Liver (tissue), 9 donors: ENCODE data around the gene UMPS. TPM values are rescaled to one million over a fixed set of nuclear protein-coding genes. Genes with fewer than 3 reads are reported as not detected.

ENCODE experiments used
- DNase-seq: peaks from one replicate; pipeline ENCODE4 v3.0.0-alpha.2; 2017; ENCODE audit warnings: low spot score
- H3K27ac ChIP-seq, 2 donors: one replicate each; pipeline ENCODE4 v1.7.0; 2013; ENCODE audit warnings: inconsistent platforms in 2 of 2, low read length in 2 of 2, control low read depth in 1 of 2, low read depth in 1 of 2, mild to moderate bottlenecking in 1 of 2
- H3K27me3 ChIP-seq, 4 donors: one replicate each; pipeline versions ENCODE4 v1.6.1 to v1.7.0; 2013; ENCODE audit warnings: low read length in 3 of 4, inconsistent platforms in 1 of 4, mild to moderate bottlenecking in 1 of 4, moderate library complexity in 1 of 4; ENCODE audit not compliant: control insufficient read depth in 4 of 4, insufficient read depth in 4 of 4
- H3K36me3 ChIP-seq, 4 donors: one replicate each; pipeline versions ENCODE4 v1.6.1 to v1.7.0; 2013; ENCODE audit warnings: low read length in 3 of 4, mild to moderate bottlenecking in 3 of 4, low read depth in 1 of 4, moderate library complexity in 1 of 4; ENCODE audit not compliant: control insufficient read depth in 4 of 4, insufficient read depth in 3 of 4
- H3K4me1 ChIP-seq, 4 donors: one replicate each; pipeline versions ENCODE4 v1.6.1 to v1.7.0; 2013; ENCODE audit warnings: low read length in 3 of 4, mild to moderate bottlenecking in 3 of 4, moderate library complexity in 1 of 4; ENCODE audit not compliant: control insufficient read depth in 4 of 4, insufficient read depth in 4 of 4
- H3K4me3 ChIP-seq, 3 donors: one replicate each; pipeline versions ENCODE4 v1.6.1 to v1.7.0; 2013; ENCODE audit warnings: low read length in 3 of 3, control low read depth in 1 of 3, low read depth in 1 of 3, mild to moderate bottlenecking in 1 of 3
- H3K9ac ChIP-seq, 2 donors: one replicate each; pipeline ENCODE4 v1.7.0; 2013; ENCODE audit warnings: low read length in 2 of 2, mild to moderate bottlenecking in 2 of 2, moderate library complexity in 2 of 2, control low read depth in 1 of 2, low read depth in 1 of 2
- H3K9me3 ChIP-seq, 4 donors: one replicate each; pipeline versions ENCODE4 v1.6.1 to v1.7.0; 2013; ENCODE audit warnings: low read length in 3 of 4; ENCODE audit not compliant: control insufficient read depth in 4 of 4
- ATF3 ChIP-seq: IDR thresholded peaks from 2 replicates; pipeline ENCODE4 v1.6.1; 2016; ENCODE audit warnings: antibody characterized with exemption
- CTCF ChIP-seq: fragments of 150-350 bp; IDR thresholded peaks from 2 replicates; pipeline ENCODE4 v1.5.1; 2017; ENCODE audit warnings: improper control_type of control experiment, low read depth, low read length; ENCODE audit not compliant: missing input control
- EGR1 ChIP-seq, 2 donors: IDR thresholded peaks; 2 replicates each; pipeline ENCODE4 v1.6.1; 2016 to 2018; ENCODE audit warnings: antibody characterized with exemption in 2 of 2, low read depth in 2 of 2
- FOXA1 ChIP-seq: IDR thresholded peaks from 2 replicates; pipeline ENCODE4 v1.6.1; 2016; ENCODE audit warnings: antibody characterized with exemption
- FOXA2 ChIP-seq: IDR thresholded peaks from 2 replicates; pipeline ENCODE4 v1.6.1; 2016; ENCODE audit warnings: antibody characterized with exemption
- GABPA ChIP-seq, 2 donors: IDR thresholded peaks in 1 of 2; conservative IDR thresholded peaks in 1 of 2; 2 replicates each; pipeline ENCODE4 v1.6.1; 2016; ENCODE audit warnings: antibody characterized with exemption in 2 of 2, mild to moderate bottlenecking in 1 of 2, moderate library complexity in 1 of 2
- HNF4A ChIP-seq, 2 donors: conservative IDR thresholded peaks; 2 replicates each; pipeline ENCODE4 v1.6.1; 2016; ENCODE audit warnings: antibody characterized with exemption in 2 of 2, mild to moderate bottlenecking in 2 of 2
- HNF4G ChIP-seq: IDR thresholded peaks from 2 replicates; pipeline ENCODE4 v1.6.1; 2016; ENCODE audit warnings: antibody characterized with exemption
- JUND ChIP-seq, 2 donors: IDR thresholded peaks; 2 replicates each; pipeline ENCODE4 v1.6.1; 2016; ENCODE audit warnings: antibody characterized with exemption in 2 of 2
- MAX ChIP-seq: IDR thresholded peaks from 2 replicates; pipeline ENCODE4 v1.6.1; 2016; ENCODE audit warnings: antibody characterized with exemption
- NR2F2 ChIP-seq: IDR thresholded peaks from 2 replicates; pipeline ENCODE4 v1.6.1; 2016; ENCODE audit warnings: antibody characterized with exemption
- RAD21 ChIP-seq, 2 donors: IDR thresholded peaks; 2 replicates each; pipeline ENCODE4 v1.6.1; 2016; ENCODE audit warnings: antibody characterized with exemption in 2 of 2, mild to moderate bottlenecking in 2 of 2
- REST ChIP-seq: IDR thresholded peaks from 2 replicates; pipeline ENCODE4 v1.6.1; 2016; ENCODE audit warnings: antibody characterized with exemption, mild to moderate bottlenecking
- RXRA ChIP-seq, 2 donors: IDR thresholded peaks; 2 replicates each; pipeline ENCODE4 v1.6.1; 2017 to 2018; ENCODE audit warnings: antibody characterized with exemption in 2 of 2, mild to moderate bottlenecking in 1 of 2
- SP1 ChIP-seq: IDR thresholded peaks from 2 replicates; pipeline ENCODE4 v1.6.1; 2018; ENCODE audit warnings: antibody characterized with exemption, mild to moderate bottlenecking
- TAF1 ChIP-seq: conservative IDR thresholded peaks from 2 replicates; pipeline ENCODE4 v1.6.1; 2016; ENCODE audit warnings: antibody characterized with exemption, mild to moderate bottlenecking
- YY1 ChIP-seq: IDR thresholded peaks from 2 replicates; pipeline ENCODE4 v1.6.1; 2016; ENCODE audit warnings: antibody characterized with exemption, mild to moderate bottlenecking
- ZBTB33 ChIP-seq: IDR thresholded peaks from 2 replicates; pipeline ENCODE4 v1.6.1; 2016; ENCODE audit warnings: antibody characterized with exemption
- WGBS: extraction: QIAGEN DNeasy Blood & Tissue Kit; methylation state at CpG from one replicate; pipeline ENCODE4 v1.1.7; 2013; 5-methylcytosine and 5-hydroxymethylcytosine counted together
- polyA plus RNA-seq, 2 donors: library from polyadenylated mRNA; stranded (reverse) in 1 of 2; unstranded in 1 of 2; fragments of 200-250 nt in 1 of 2; fragments of >200 nt in 1 of 2; fragmentation: Nextera tagmentation in 1 of 2; extraction: Ambion mirVana in 1 of 2; gene quantifications; one replicate each; pipeline versions ENCODE4 v1.2.1 to v1.2.3, GENCODE V29; 2013 to 2015
- total RNA-seq, 2 donors: library from RNA; depleted of rRNA; stranded (reverse); fragments of >200 nt; gene quantifications; one replicate each; pipeline ENCODE4 v1.2.3, GENCODE V29; 2014
- donor health status: healthy.
- donor health status: healthy.
- donor health status: healthy.
- donor health status: healthy.
- donor health status: healthy.

The UMPS gene
- total and polyA plus RNA-seq, 4 donors = 21.3 to 39.4 (median 26.0) TPM

GRCh38 chr3:124773351-124774326 is 43.4 kb downstream of the UMPS start:
- DNase-seq = no peak
- H3K36me3 ChIP-seq = peaks cover 0 to 18% (median 14%) of the 10 kb centered on the region in 4 donors
- no peak overlapping the region for H3K4me3 ChIP-seq
- H3K9me3 ChIP-seq = no peaks in the 10 kb centered on the region
- WGBS = 96% methylated on average over 17 of the region's 17 CpGs
- no peak overlapping the region for H3K9ac ChIP-seq
- H3K27me3 ChIP-seq = no peaks in the 10 kb centered on the region
- TF ChIP-seq TAF1 (no peak), JUND (IDR thresholded peaks at IDR 0.05) (no peak), ATF3 (no peak), FOXA1 (no peak), RXRA (IDR thresholded peaks at IDR 0.05) (no peak), REST (no peak), GABPA (IDR thresholded peaks at IDR 0.05 in 1 of 2, conservative IDR thresholded peaks at IDR 0.05 in 1 of 2) (no peak), ZBTB33 (no peak), YY1 (no peak), SP1 (no peak), FOXA2 (no peak), CTCF (no peak), EGR1 (IDR thresholded peaks at IDR 0.05; ENCODE audit: low read depth in 2 of 2) (no peak), MAX (no peak), NR2F2 (no peak), HNF4A (conservative IDR thresholded peaks at IDR 0.05) (no peak), RAD21 (IDR thresholded peaks at IDR 0.05) (no peak), HNF4G (no peak)
- H3K27ac ChIP-seq = no peak overlapping the region
- H3K4me1 ChIP-seq = peaks cover 0 to 10% (median 5%) of the 10 kb centered on the region in 4 donors
